ENCODE measurements around the gene RIC3.

RIC3 gene

DNA sequence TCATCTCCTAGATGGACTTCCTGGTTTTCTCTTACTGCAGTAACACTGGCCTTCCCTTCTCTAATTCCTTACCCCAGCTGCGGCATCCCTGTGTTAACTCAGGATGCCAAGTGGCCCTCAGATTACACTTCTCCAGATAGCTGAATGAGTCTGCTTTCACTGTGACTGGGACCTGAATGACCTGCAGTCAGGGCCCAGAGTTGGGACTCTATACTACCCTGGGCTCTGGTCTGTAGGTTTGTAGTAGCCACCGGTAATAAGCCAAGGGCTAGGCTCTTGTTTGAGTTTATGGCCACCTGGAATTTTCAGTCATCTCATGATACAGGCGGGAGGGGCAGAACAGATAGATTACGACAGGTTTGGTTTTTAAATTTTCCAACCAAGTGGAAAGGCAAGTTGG, 63.7 kb downstream of the RIC3 start:
- no peaks in the 10 kb centered on the region for H3K9me3 ChIP-seq (ENCODE audit: control insufficient read depth, insufficient read depth, low read length)
- H3K27me3 ChIP-seq (ENCODE audit: control insufficient read depth, low read length): peaks cover 9% of the 10 kb centered on the region; the same call in 1 of the 2 replicates
- H3K79me2 ChIP-seq (ENCODE audit: control insufficient read depth, low read length): no peaks in the 10 kb centered on the region
- TF ChIP-seq EZH2phosphoT487 (IDR thresholded peaks at IDR 0.05; ENCODE audit: borderline replicate concordance, low read length): no peak
- TF ChIP-seq, protein P1, sequence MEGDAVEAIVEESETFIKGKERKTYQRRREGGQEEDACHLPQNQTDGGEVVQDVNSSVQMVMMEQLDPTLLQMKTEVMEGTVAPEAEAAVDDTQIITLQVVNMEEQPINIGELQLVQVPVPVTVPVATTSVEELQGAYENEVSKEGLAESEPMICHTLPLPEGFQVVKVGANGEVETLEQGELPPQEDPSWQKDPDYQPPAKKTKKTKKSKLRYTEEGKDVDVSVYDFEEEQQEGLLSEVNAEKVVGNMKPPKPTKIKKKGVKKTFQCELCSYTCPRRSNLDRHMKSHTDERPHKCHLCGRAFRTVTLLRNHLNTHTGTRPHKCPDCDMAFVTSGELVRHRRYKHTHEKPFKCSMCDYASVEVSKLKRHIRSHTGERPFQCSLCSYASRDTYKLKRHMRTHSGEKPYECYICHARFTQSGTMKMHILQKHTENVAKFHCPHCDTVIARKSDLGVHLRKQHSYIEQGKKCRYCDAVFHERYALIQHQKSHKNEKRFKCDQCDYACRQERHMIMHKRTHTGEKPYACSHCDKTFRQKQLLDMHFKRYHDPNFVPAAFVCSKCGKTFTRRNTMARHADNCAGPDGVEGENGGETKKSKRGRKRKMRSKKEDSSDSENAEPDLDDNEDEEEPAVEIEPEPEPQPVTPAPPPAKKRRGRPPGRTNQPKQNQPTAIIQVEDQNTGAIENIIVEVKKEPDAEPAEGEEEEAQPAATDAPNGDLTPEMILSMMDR (IDR thresholded peaks at IDR 0.05; ENCODE audit: low read depth, low read length, poor library complexity, severe bottlenecking): no peak
- H3K27ac ChIP-seq (ENCODE audit: low read depth, low read length): no peak overlapping the region
- H3K4me3 ChIP-seq (ENCODE audit: low read length): no peak overlapping the region
- no peaks in the 10 kb centered on the region for H3K4me1 ChIP-seq (ENCODE audit: control insufficient read depth, low read length)
- no peaks in the 10 kb centered on the region for H4K20me1 ChIP-seq (ENCODE audit: control insufficient read depth, insufficient read depth, low read depth, low read length)
- H3F3A ChIP-seq (ENCODE audit: control insufficient read depth, insufficient read depth): no peaks in the 10 kb centered on the region
- H3K4me2 ChIP-seq (ENCODE audit: low read length): no peak overlapping the region
- H3K36me3 ChIP-seq (ENCODE audit: control insufficient read depth, low read length): no peaks in the 10 kb centered on the region
- no peaks in the 10 kb centered on the region for H3K9me2 ChIP-seq (replicated peaks; ENCODE audit: control insufficient read depth, low read length)

DNA sequence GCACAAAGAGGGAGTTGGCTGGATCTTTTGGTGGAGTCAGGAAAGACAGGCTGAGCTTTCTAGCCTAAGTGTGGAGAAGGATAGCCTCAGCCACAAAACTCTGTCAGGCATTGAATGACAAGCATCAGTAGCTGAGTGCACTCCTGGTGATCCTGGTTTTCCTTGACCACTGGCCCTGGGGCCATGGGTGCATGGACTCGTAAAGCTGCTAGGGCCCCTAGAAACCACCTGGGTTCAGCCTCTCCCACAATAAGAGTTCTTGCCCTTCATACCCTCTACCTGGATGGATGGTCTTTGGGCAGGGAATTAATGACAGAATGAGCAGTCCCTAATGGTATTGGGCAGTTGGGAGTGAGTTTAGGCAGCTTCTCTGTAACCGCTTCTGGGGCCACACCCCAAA, 64.9 kb downstream of the RIC3 start:
- Histone ChIP-seq H4K20me1 (ENCODE audit: control insufficient read depth, insufficient read depth, low read depth, low read length) (no peaks in the 10 kb centered on the region), H3K27ac (ENCODE audit: low read depth, low read length) (no peak overlapping the region), H3K9me2 (replicated peaks; ENCODE audit: control insufficient read depth, low read length) (no peaks in the 10 kb centered on the region), H3K4me1 (ENCODE audit: control insufficient read depth, low read length) (no peaks in the 10 kb centered on the region), H3K9me3 (ENCODE audit: control insufficient read depth, insufficient read depth, low read length) (no peaks in the 10 kb centered on the region), H3K27me3 (ENCODE audit: control insufficient read depth, low read length) (peaks cover 12% of the 10 kb centered on the region; the same call in 1 of the 2 replicates), H3K36me3 (ENCODE audit: control insufficient read depth, low read length) (no peaks in the 10 kb centered on the region), H3F3A (ENCODE audit: control insufficient read depth, insufficient read depth) (no peaks in the 10 kb centered on the region), H3K79me2 (ENCODE audit: control insufficient read depth, low read length) (no peaks in the 10 kb centered on the region), H3K4me3 (ENCODE audit: low read length) (no peak overlapping the region), H3K4me2 (ENCODE audit: low read length) (no peak overlapping the region)
- TF ChIP-seq, protein P1 (IDR thresholded peaks at IDR 0.05; ENCODE audit: low read depth, low read length, poor library complexity, severe bottlenecking): no peak
- TF ChIP-seq EZH2phosphoT487 (IDR thresholded peaks at IDR 0.05; ENCODE audit: borderline replicate concordance, low read length): no peak

DNA sequence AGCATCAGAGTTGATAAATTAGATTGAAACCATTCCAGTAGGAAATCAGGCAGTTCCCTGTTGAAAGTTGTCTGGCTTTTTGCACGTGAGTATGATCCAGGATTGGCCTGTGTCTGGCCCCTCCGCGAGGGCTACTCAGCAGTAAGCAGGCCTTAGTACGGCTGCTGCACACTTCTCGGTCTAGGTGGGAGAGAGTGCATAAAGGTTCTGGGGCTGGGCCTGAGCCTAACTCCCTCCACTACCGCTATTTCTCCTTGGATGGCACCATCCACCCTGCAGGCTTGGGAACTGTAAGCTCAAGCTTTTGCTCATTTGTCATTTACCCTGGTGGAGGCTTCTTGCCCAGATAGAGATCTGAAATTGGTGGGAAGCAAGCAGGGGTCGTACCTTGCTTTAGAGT, 65.9 kb downstream of the RIC3 start:
- no peaks in the 10 kb centered on the region for H3F3A ChIP-seq (ENCODE audit: control insufficient read depth, insufficient read depth)
- peaks cover 9% of the 10 kb centered on the region; the same call in 1 of the 2 replicates for H3K27me3 ChIP-seq (ENCODE audit: control insufficient read depth, low read length)
- no peaks in the 10 kb centered on the region for H3K9me3 ChIP-seq (ENCODE audit: control insufficient read depth, insufficient read depth, low read length)
- no peaks in the 10 kb centered on the region for H3K4me1 ChIP-seq (ENCODE audit: control insufficient read depth, low read length)
- H3K79me2 ChIP-seq (ENCODE audit: control insufficient read depth, low read length): no peaks in the 10 kb centered on the region
- no peak overlapping the region for H3K4me2 ChIP-seq (ENCODE audit: low read length)
- H3K9me2 ChIP-seq (replicated peaks; ENCODE audit: control insufficient read depth, low read length): no peaks in the 10 kb centered on the region
- no peaks in the 10 kb centered on the region for H3K36me3 ChIP-seq (ENCODE audit: control insufficient read depth, low read length)
- no peaks in the 10 kb centered on the region for H4K20me1 ChIP-seq (ENCODE audit: control insufficient read depth, insufficient read depth, low read depth, low read length)
- H3K27ac ChIP-seq (ENCODE audit: low read depth, low read length): no peak overlapping the region
- H3K4me3 ChIP-seq (ENCODE audit: low read length): no peak overlapping the region
- TF ChIP-seq EZH2phosphoT487 (IDR thresholded peaks at IDR 0.05; ENCODE audit: borderline replicate concordance, low read length): no peak
- TF ChIP-seq, protein P1 (IDR thresholded peaks at IDR 0.05; ENCODE audit: low read depth, low read length, poor library complexity, severe bottlenecking): no peak

Measured in DOHH2 (cell line).